ENCODE data around the gene FAM168B. TPM values are rescaled to one million over a fixed set of nuclear protein-coding genes. Genes with fewer than 3 reads are reported as not detected.

The FAM168B gene
- total RNA-seq, 1 donor from 2014 or later: 214 TPM

DNA sequence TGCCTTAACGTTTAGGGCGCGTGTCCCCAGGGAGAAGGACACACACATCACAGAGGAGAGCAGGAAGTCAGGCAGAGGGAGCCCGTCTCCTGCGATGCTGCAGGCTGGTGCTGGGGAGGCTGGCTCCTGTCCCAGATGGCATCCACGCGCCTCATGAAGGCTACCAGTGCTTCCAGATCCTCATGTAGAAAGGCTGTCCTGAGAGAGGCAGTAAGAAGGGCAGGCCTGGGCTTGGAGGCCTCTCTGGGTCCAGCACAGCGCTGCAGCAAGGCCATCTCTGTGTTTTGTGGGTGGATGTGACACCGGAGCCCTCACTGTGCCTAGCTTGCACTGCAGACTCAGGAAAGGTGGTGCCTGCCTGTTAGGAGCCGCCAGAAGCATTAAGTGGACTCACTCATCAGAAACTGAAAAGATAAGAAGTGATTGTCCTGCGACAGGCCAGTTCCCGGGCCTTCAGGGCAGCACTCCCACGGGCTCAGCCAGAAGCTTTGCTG is 62.7 kb downstream of the FAM168B start:
- no peak overlapping the region for H3K4me3 ChIP-seq (ENCODE audit: low read depth, low read length)
- TF ChIP-seq CTCF (IDR thresholded peaks at IDR 0.05; ENCODE audit: insufficient read depth, low read length, severe bottlenecking): no peak
- DNase-seq (ENCODE audit: low read depth) (no peak), FAIRE-seq (no peak)
- H3K27me3 ChIP-seq (ENCODE audit: control insufficient read depth, insufficient read depth, low read length): no peaks in the 10 kb centered on the region
- H3K36me3 ChIP-seq (ENCODE audit: control insufficient read depth, insufficient read depth, low read length): peaks cover 13% of the 10 kb centered on the region

DNA sequence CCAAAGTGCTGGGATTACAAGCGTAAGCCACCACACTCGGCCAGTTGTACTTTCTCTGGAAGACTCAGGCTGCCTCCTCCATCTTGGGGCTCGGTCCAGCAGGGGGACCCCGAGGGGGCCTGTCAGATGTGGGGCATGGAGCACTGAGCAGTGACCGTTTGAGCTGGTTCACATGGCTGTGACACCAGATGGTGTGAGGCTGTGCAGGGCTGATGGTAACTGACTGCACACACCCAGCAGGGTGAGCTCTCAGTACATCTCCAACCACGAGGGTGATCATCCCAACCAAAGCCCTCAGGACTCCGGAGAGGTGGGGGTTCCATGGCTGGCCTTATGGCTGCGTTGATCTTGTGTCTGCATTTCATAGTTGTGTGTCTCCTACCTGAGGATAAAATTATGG is 63.4 kb downstream of the FAM168B start:
- H3K27me3 ChIP-seq (ENCODE audit: control insufficient read depth, insufficient read depth, low read length): no peaks in the 10 kb centered on the region
- peaks cover 13% of the 10 kb centered on the region for H3K36me3 ChIP-seq (ENCODE audit: control insufficient read depth, insufficient read depth, low read length)
- no peak for TF ChIP-seq CTCF (IDR thresholded peaks at IDR 0.05; ENCODE audit: insufficient read depth, low read length, severe bottlenecking)
- no peak for DNase-seq (ENCODE audit: low read depth)
- FAIRE-seq: no peak
- no peak overlapping the region for H3K4me3 ChIP-seq (ENCODE audit: low read depth, low read length)

- FAIRE-seq: peak; percentile 18
- no peak for TF ChIP-seq CTCF (IDR thresholded peaks at IDR 0.05; ENCODE audit: insufficient read depth, low read length, severe bottlenecking)
- no peak overlapping the region for H3K4me3 ChIP-seq (ENCODE audit: low read depth, low read length)
- DNase-seq (ENCODE audit: low read depth): no peak
- H3K36me3 ChIP-seq (ENCODE audit: control insufficient read depth, insufficient read depth, low read length): peaks cover 13% of the 10 kb centered on the region
- no peaks in the 10 kb centered on the region for H3K27me3 ChIP-seq (ENCODE audit: control insufficient read depth, insufficient read depth, low read length)
Observed at GRCh38 chr2:131027566-131028528, 65.4 kb downstream of the FAM168B start.

GRCh38 chr2:131026919-131027318 is 66.3 kb downstream of the FAM168B start:
- no peak overlapping the region for H3K4me3 ChIP-seq (ENCODE audit: low read depth, low read length)
- TF ChIP-seq CTCF (IDR thresholded peaks at IDR 0.05; ENCODE audit: insufficient read depth, low read length, severe bottlenecking): no peak
- H3K27me3 ChIP-seq (ENCODE audit: control insufficient read depth, insufficient read depth, low read length): no peaks in the 10 kb centered on the region
- DNase-seq (ENCODE audit: low read depth) (no peak), FAIRE-seq (no peak)
- H3K36me3 ChIP-seq (ENCODE audit: control insufficient read depth, insufficient read depth, low read length): peaks cover 13% of the 10 kb centered on the region

GRCh38 chr2:131023758-131024157 is 69.5 kb downstream of the FAM168B start:
- FAIRE-seq (no peak), DNase-seq (ENCODE audit: low read depth) (peak; percentile 21)
- H3K36me3 ChIP-seq (ENCODE audit: control insufficient read depth, insufficient read depth, low read length): peaks cover 10% of the 10 kb centered on the region
- H3K27me3 ChIP-seq (ENCODE audit: control insufficient read depth, insufficient read depth, low read length): no peaks in the 10 kb centered on the region
- no peak for TF ChIP-seq CTCF (IDR thresholded peaks at IDR 0.05; ENCODE audit: insufficient read depth, low read length, severe bottlenecking)
- H3K4me3 ChIP-seq (ENCODE audit: low read depth, low read length): no peak overlapping the region

Measured in bronchial epithelial cell (primary cell).